T-helper 17 cell (primary cell): ENCODE measurements around the gene FRMPD1. TPM values are rescaled to one million over a fixed set of nuclear protein-coding genes. Genes with fewer than 3 reads are reported as not detected.
"Not testable (repeated sequence)": the region's sequence is repeated elsewhere in the genome, so short reads cannot be mapped to it uniquely, and the experiment has no call there.

Experiments
- ATAC-seq: fragments of 150-1000 bp; cut with Tn5 transposase; 2 replicates; pipeline ENCODE4 v1.10.0; 2021; ENCODE audit warnings: mild to moderate bottlenecking, moderate library complexity
- DNase-seq, 3 donors: peaks; one replicate each; pipeline versions ENCODE4 v3.0.0 to v3.0.0-alpha.2; 2020 to 2021
- H3K9me3 ChIP-seq: one replicate; pipeline ENCODE4 v1.7.0; 2013; ENCODE audit warnings: low read length, mild to moderate bottlenecking; ENCODE audit not compliant: control insufficient read depth, poor library complexity, severe bottlenecking
- H3K27ac Mint-ChIP-seq: one replicate; pipeline ENCODE4 v1.8.0; 2022; ENCODE audit warnings: mild to moderate bottlenecking, moderate library complexity, mixed read lengths
- H3K27me3 Mint-ChIP-seq: one replicate; pipeline ENCODE4 v1.8.0; 2022; ENCODE audit warnings: mixed read lengths
- H3K36me3 Mint-ChIP-seq: one replicate; pipeline ENCODE4 v1.8.0; 2022; ENCODE audit warnings: low read depth, mixed read lengths
- H3K4me1 Mint-ChIP-seq: one replicate; pipeline ENCODE4 v1.8.0; 2022; ENCODE audit warnings: mild to moderate bottlenecking, mixed read lengths
- H3K4me3 Mint-ChIP-seq: one replicate; pipeline ENCODE4 v1.8.0; 2022; ENCODE audit warnings: mild to moderate bottlenecking, moderate library complexity, mixed read lengths
- total RNA-seq, 4 donors: library from RNA in 2 of 4; stranded (reverse) in 2 of 4; gene quantifications; one replicate each; pipeline ENCODE4 v1.2.3 and lab custom pipeline; 2022 to 2026

The FRMPD1 gene
- total RNA-seq, 2 donors from 2014 or later, result not detected

- DNase-seq (no peak), ATAC-seq (no peak)
- peaks cover 30% of the 10 kb centered on the region for H3K4me1 Mint-ChIP-seq
- H3K36me3 Mint-ChIP-seq, result peaks cover 5% of the 10 kb centered on the region
- H3K27ac Mint-ChIP-seq, result no peak overlapping the region
- no peaks in the 10 kb centered on the region for H3K9me3 ChIP-seq
- H3K27me3 Mint-ChIP-seq, result no peaks in the 10 kb centered on the region
- H3K4me3 Mint-ChIP-seq, result no peak overlapping the region
Measured at GRCh38 chr9:37758747-37759146, 108.0 kb downstream of the FRMPD1 start.

- no peaks in the 10 kb centered on the region for H3K27me3 Mint-ChIP-seq
- ATAC-seq (no peak), DNase-seq (no peak)
- H3K9me3 ChIP-seq, result no peaks in the 10 kb centered on the region
- H3K36me3 Mint-ChIP-seq, result peaks cover 5% of the 10 kb centered on the region
- H3K27ac Mint-ChIP-seq, result no peak overlapping the region
- no peak overlapping the region for H3K4me3 Mint-ChIP-seq
- H3K4me1 Mint-ChIP-seq, result peaks cover 17% of the 10 kb centered on the region
Measured at GRCh38 chr9:37760416-37761161, 109.8 kb downstream of the FRMPD1 start.

- no peaks in the 10 kb centered on the region for H3K9me3 ChIP-seq
- Mint-ChIP-seq H3K4me1 (peaks cover 13% of the 10 kb centered on the region), H3K27ac (no peak overlapping the region), H3K27me3 (no peaks in the 10 kb centered on the region), H3K36me3 (peaks cover 5% of the 10 kb centered on the region), H3K4me3 (no peak overlapping the region)
- DNase-seq, result no peak
- ATAC-seq, result no peak
Measured at GRCh38 chr9:37761511-37761910, 110.8 kb downstream of the FRMPD1 start.

- not testable (repeated sequence) for H3K27ac Mint-ChIP-seq, H3K36me3 Mint-ChIP-seq, DNase-seq, H3K9me3 ChIP-seq, H3K4me3 Mint-ChIP-seq, ATAC-seq, H3K27me3 Mint-ChIP-seq
- peaks cover 20% of the 10 kb centered on the region for H3K4me1 Mint-ChIP-seq
Measured at GRCh38 chr9:37765263-37765662, 114.5 kb downstream of the FRMPD1 start.

GRCh38 chr9:37769306-37769705, 118.6 kb downstream of the FRMPD1 start:
- no peaks in the 10 kb centered on the region for H3K27me3 Mint-ChIP-seq
- no peak for ATAC-seq
- H3K9me3 ChIP-seq, result no peaks in the 10 kb centered on the region
- peaks cover 11% of the 10 kb centered on the region for H3K4me1 Mint-ChIP-seq
- no peak overlapping the region for H3K4me3 Mint-ChIP-seq
- H3K27ac Mint-ChIP-seq, result no peak overlapping the region
- H3K36me3 Mint-ChIP-seq, result no peaks in the 10 kb centered on the region
- no peak for DNase-seq

GRCh38 chr9:37769995-37770394, 119.2 kb downstream of the FRMPD1 start:
- Mint-ChIP-seq H3K4me3 (no peak overlapping the region), H3K27me3 (no peaks in the 10 kb centered on the region), H3K27ac (no peak overlapping the region), H3K4me1 (peaks cover 11% of the 10 kb centered on the region), H3K36me3 (no peaks in the 10 kb centered on the region)
- ATAC-seq (no peak), DNase-seq (no peak)
- no peaks in the 10 kb centered on the region for H3K9me3 ChIP-seq

GRCh38 chr9:37775216-37775919, 124.6 kb downstream of the FRMPD1 start:
- H3K36me3 Mint-ChIP-seq, result no peaks in the 10 kb centered on the region
- peaks cover 8% of the 10 kb centered on the region for H3K4me1 Mint-ChIP-seq
- no peak overlapping the region for H3K27ac Mint-ChIP-seq
- DNase-seq (no peak), ATAC-seq (no peak)
- H3K27me3 Mint-ChIP-seq, result no peaks in the 10 kb centered on the region
- no peak overlapping the region for H3K4me3 Mint-ChIP-seq
- H3K9me3 ChIP-seq, result no peaks in the 10 kb centered on the region

- Mint-ChIP-seq H3K27ac (no peak overlapping the region), H3K36me3 (peaks cover 3% of the 10 kb centered on the region), H3K4me1 (peaks cover 8% of the 10 kb centered on the region), H3K27me3 (no peaks in the 10 kb centered on the region), H3K4me3 (no peak overlapping the region)
- DNase-seq, result no peak
- H3K9me3 ChIP-seq, result no peaks in the 10 kb centered on the region
- ATAC-seq, result no peak
Measured at GRCh38 chr9:37776328-37776727, 125.6 kb downstream of the FRMPD1 start.

GRCh38 chr9:37778534-37778933, 127.8 kb downstream of the FRMPD1 start:
- no peak overlapping the region for H3K4me3 Mint-ChIP-seq
- no peaks in the 10 kb centered on the region for H3K9me3 ChIP-seq
- peak overlapping the region; percentile 66 for H3K27ac Mint-ChIP-seq
- H3K27me3 Mint-ChIP-seq, result no peaks in the 10 kb centered on the region
- peaks cover 9% of the 10 kb centered on the region for H3K36me3 Mint-ChIP-seq
- ATAC-seq, result no peak
- no peak for DNase-seq
- peaks cover 20% of the 10 kb centered on the region for H3K4me1 Mint-ChIP-seq

GRCh38 chr9:37784291-37784615, 133.5 kb downstream of the FRMPD1 start:
- Mint-ChIP-seq H3K4me3 (peak overlapping the region; percentile 98), H3K4me1 (peaks cover 26% of the 10 kb centered on the region), H3K36me3 (peaks cover 9% of the 10 kb centered on the region), H3K27ac (peak overlapping the region; percentile 98), H3K27me3 (no peaks in the 10 kb centered on the region)
- H3K9me3 ChIP-seq, result no peaks in the 10 kb centered on the region
- DNase-seq (no peak), ATAC-seq (peak; percentile 4)

GRCh38 chr9:37784616-37785483, 134.1 kb downstream of the FRMPD1 start, which contains the start of gene EXOSC3:
Gene EXOSC3, minus strand, starts transcription at chr9:37785064. Its CDS starts 20 bp downstream, at chr9:37785044.
- Mint-ChIP-seq H3K36me3 (peaks cover 9% of the 10 kb centered on the region), H3K4me1 (peaks cover 26% of the 10 kb centered on the region), H3K4me3 (peak within 1 kb of the TSS; percentile 98), H3K27ac (peak within 1 kb of the TSS; percentile 98), H3K27me3 (no peaks in the 10 kb centered on the region)
- no peaks in the 10 kb centered on the region for H3K9me3 ChIP-seq
- DNase-seq, result peak; percentile 66 to 76 (median 69)
- peak; percentile 94 for ATAC-seq

- H3K27ac Mint-ChIP-seq, result no peak overlapping the region
- no peak overlapping the region for H3K4me3 Mint-ChIP-seq
- H3K27me3 Mint-ChIP-seq, result peaks cover 7% of the 10 kb centered on the region
- no peak for DNase-seq
- no peak for ATAC-seq
- peaks cover 24% of the 10 kb centered on the region for H3K4me1 Mint-ChIP-seq
- H3K36me3 Mint-ChIP-seq, result peaks cover 10% of the 10 kb centered on the region
- H3K9me3 ChIP-seq, result no peaks in the 10 kb centered on the region
Measured at GRCh38 chr9:37787059-37787458, 136.3 kb downstream of the FRMPD1 start.

GRCh38 chr9:37788332-37788731, 137.6 kb downstream of the FRMPD1 start:
- H3K27me3 Mint-ChIP-seq, result peaks cover 7% of the 10 kb centered on the region
- no peak for ATAC-seq
- no peak overlapping the region for H3K27ac Mint-ChIP-seq
- no peak for DNase-seq
- peaks cover 13% of the 10 kb centered on the region for H3K4me1 Mint-ChIP-seq
- H3K36me3 Mint-ChIP-seq, result peaks cover 4% of the 10 kb centered on the region
- no peaks in the 10 kb centered on the region for H3K9me3 ChIP-seq
- no peak overlapping the region for H3K4me3 Mint-ChIP-seq
